ENCODE results near the gene ABHD4. TPM values are rescaled to one million over a fixed set of nuclear protein-coding genes. Genes with fewer than 3 reads are reported as not detected.
A peak's percentile ranks its signal among the peaks of the same experiment; 100 is the strongest.

Gene ABHD4
- total RNA-seq, 1 experiment from 2014 or later, result 9.1 TPM

DNA sequence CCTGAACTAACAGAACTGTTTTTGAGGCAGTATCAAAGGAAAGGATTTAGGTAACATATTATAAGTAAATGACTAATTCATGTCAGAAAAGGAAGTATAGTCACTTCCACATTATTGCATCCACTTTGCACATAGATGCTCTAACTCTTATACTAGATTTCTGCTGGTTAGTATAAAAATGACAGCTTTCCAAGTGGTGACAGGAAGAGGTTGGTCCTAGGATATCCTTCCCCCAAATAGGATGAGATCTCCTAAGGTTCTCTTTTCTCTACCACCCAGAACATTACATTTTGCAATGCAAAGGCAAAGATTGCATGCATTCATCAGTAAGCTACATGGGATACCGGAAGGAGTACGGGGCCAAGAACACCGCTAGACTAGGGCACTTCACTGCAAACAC lies 24.3 kb upstream of the ABHD4 start:
- Histone ChIP-seq H4K20me1 (ENCODE audit: low read length) (no peaks in the 10 kb centered on the region), H3K79me2 (ENCODE audit: low read length) (peaks cover 43% of the 10 kb centered on the region), H3K27ac (ENCODE audit: low read length) (no peak overlapping the region), H3K4me1 (ENCODE audit: insufficient read depth, low read length) (peaks cover 5% of the 10 kb centered on the region), H2AFZ (ENCODE audit: low read length) (no peak overlapping the region), H3K4me3 (ENCODE audit: low read length) (no peak overlapping the region), H3K9ac (ENCODE audit: low read length) (no peak overlapping the region), H3K27me3 (ENCODE audit: low read length) (no peaks in the 10 kb centered on the region), H3K36me3 (ENCODE audit: low read depth, low read length) (peaks cover 38% of the 10 kb centered on the region), H3K9me2 (replicated peaks; ENCODE audit: low read length) (no peaks in the 10 kb centered on the region), H3K4me2 (ENCODE audit: low read length) (no peak overlapping the region), H3K9me3 (ENCODE audit: low read length) (no peaks in the 10 kb centered on the region), H3F3A (ENCODE audit: low read length, unreplicated experiment) (no peaks in the 10 kb centered on the region)
- no peak for ATAC-seq
- ChIA-PET POLR2A (ENCODE audit: unreplicated experiment) (no interaction called here), CTCF (no interaction called here)
- intact Hi-C loops (cut with micrococcal nuclease), result loop anchor here (5.0 kb wide), 2 partner anchors 138 to 278 kb away; no protein-coding TSS in a partner anchor
- no TSS peak for BruUV-seq (replicated peaks)
- DNase-seq, result no peak
- TF ChIP-seq EZH2phosphoT487 (IDR thresholded peaks at IDR 0.05; ENCODE audit: borderline replicate concordance, low read length) (no peak), EZH2 (IDR thresholded peaks at IDR 0.05; ENCODE audit: low read length, unreplicated experiment) (no peak), CTCF (conservative IDR thresholded peaks at IDR 0.05; ENCODE audit: low read depth, low read length) (no peak)

- DNase-seq, result no peak
- Histone ChIP-seq H3K9me2 (replicated peaks; ENCODE audit: low read length) (no peaks in the 10 kb centered on the region), H3K79me2 (ENCODE audit: low read length) (peaks cover 59% of the 10 kb centered on the region), H3K4me3 (ENCODE audit: low read length) (no peak overlapping the region), H3F3A (ENCODE audit: low read length, unreplicated experiment) (no peaks in the 10 kb centered on the region), H3K36me3 (ENCODE audit: low read depth, low read length) (peaks cover 28% of the 10 kb centered on the region), H4K20me1 (ENCODE audit: low read length) (peaks cover 8% of the 10 kb centered on the region; the same call in 1 of the 2 replicates), H3K27me3 (ENCODE audit: low read length) (no peaks in the 10 kb centered on the region), H3K4me2 (ENCODE audit: low read length) (no peak overlapping the region), H3K9me3 (ENCODE audit: low read length) (no peaks in the 10 kb centered on the region), H3K4me1 (ENCODE audit: insufficient read depth, low read length) (peaks cover 5% of the 10 kb centered on the region), H2AFZ (ENCODE audit: low read length) (no peak overlapping the region), H3K9ac (ENCODE audit: low read length) (no peak overlapping the region), H3K27ac (ENCODE audit: low read length) (no peak overlapping the region)
- ChIA-PET CTCF (no interaction called here), POLR2A (ENCODE audit: unreplicated experiment) (no interaction called here)
- ATAC-seq, result 0 out of 2 replicates have a peak, but pooled peaks have one; percentile 20
- TF ChIP-seq EZH2 (IDR thresholded peaks at IDR 0.05; ENCODE audit: low read length, unreplicated experiment) (no peak), CTCF (conservative IDR thresholded peaks at IDR 0.05; ENCODE audit: low read depth, low read length) (no peak), EZH2phosphoT487 (IDR thresholded peaks at IDR 0.05; ENCODE audit: borderline replicate concordance, low read length) (no peak)
- BruUV-seq (replicated peaks), result no TSS peak
- intact Hi-C loops (cut with micrococcal nuclease), result no loop called here
Measured at GRCh38 chr14:22577334-22577908, 20.7 kb upstream of the ABHD4 start.

DNA sequence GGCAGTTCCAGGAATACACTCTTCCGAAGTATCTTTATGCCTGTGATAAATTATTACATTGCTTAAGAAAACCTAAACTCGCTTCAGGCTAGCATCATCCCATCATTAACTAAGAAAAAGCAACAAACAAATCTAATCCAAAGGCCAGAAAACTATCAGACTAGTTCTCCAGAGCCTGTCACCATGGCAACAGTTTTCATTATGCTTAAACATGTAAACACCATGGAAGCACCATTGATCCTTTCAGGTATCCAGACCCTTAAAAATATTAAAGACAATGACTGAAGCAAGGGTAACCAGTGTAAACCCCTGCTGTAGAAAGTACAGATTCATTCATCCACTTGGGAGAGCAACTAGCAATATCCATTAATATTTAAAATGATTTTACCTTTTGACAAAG lies 18.9 kb upstream of the ABHD4 start:
- Histone ChIP-seq H3K79me2 (ENCODE audit: low read length) (peaks cover 74% of the 10 kb centered on the region), H3K9me3 (ENCODE audit: low read length) (no peaks in the 10 kb centered on the region), H3K9me2 (replicated peaks; ENCODE audit: low read length) (no peaks in the 10 kb centered on the region), H3K36me3 (ENCODE audit: low read depth, low read length) (peaks cover 15% of the 10 kb centered on the region), H3K4me2 (ENCODE audit: low read length) (no peak overlapping the region), H3K4me3 (ENCODE audit: low read length) (no peak overlapping the region), H2AFZ (ENCODE audit: low read length) (no peak overlapping the region), H3K27ac (ENCODE audit: low read length) (no peak overlapping the region), H3K4me1 (ENCODE audit: insufficient read depth, low read length) (no peaks in the 10 kb centered on the region), H3K9ac (ENCODE audit: low read length) (no peak overlapping the region), H4K20me1 (ENCODE audit: low read length) (peaks cover 11% of the 10 kb centered on the region; the same call in 1 of the 2 replicates), H3K27me3 (ENCODE audit: low read length) (no peaks in the 10 kb centered on the region), H3F3A (ENCODE audit: low read length, unreplicated experiment) (no peaks in the 10 kb centered on the region)
- DNase-seq (no peak), ATAC-seq (no peak)
- no TSS peak for BruUV-seq (replicated peaks)
- ChIA-PET CTCF (no interaction called here), POLR2A (ENCODE audit: unreplicated experiment) (no interaction called here)
- intact Hi-C loops (cut with micrococcal nuclease), result no loop called here
- TF ChIP-seq EZH2phosphoT487 (IDR thresholded peaks at IDR 0.05; ENCODE audit: borderline replicate concordance, low read length), result no peak
- TF ChIP-seq CTCF (conservative IDR thresholded peaks at IDR 0.05; ENCODE audit: low read depth, low read length), result no peak
- TF ChIP-seq EZH2 (IDR thresholded peaks at IDR 0.05; ENCODE audit: low read length, unreplicated experiment), result no peak
